HG02571 (cell line): ENCODE results near the gene RAP1GAP.
"Not testable (repeated sequence)": the region's sequence is repeated elsewhere in the genome, so short reads cannot be mapped to it uniquely, and the experiment has no call there.

ENCODE experiments used
- ATAC-seq: cut with Tn5 transposase; IDR thresholded peaks from one replicate; pipeline ENCODE4 v1.9.1; 2021; ENCODE audit warnings: mild to moderate bottlenecking, moderate library complexity; ENCODE audit not compliant: unreplicated experiment

The RAP1GAP gene

GRCh38 chr1:21647431-21648351, 21.5 kb downstream of the RAP1GAP start:
- ATAC-seq, result no peak

- no peak for ATAC-seq
Measured at GRCh38 chr1:21645550-21645949, 23.6 kb downstream of the RAP1GAP start.

- no peak for ATAC-seq
Measured at GRCh38 chr1:21644906-21645305, 24.3 kb downstream of the RAP1GAP start.

GRCh38 chr1:21644348-21644747, 24.8 kb downstream of the RAP1GAP start:
- no peak for ATAC-seq

- no peak for ATAC-seq
Measured at GRCh38 chr1:21643624-21644023, 25.5 kb downstream of the RAP1GAP start.

GRCh38 chr1:21641967-21642739, 27.0 kb downstream of the RAP1GAP start:
- no peak for ATAC-seq

GRCh38 chr1:21641537-21641936, 27.6 kb downstream of the RAP1GAP start:
- no peak for ATAC-seq

GRCh38 chr1:21641076-21641475, 28.1 kb downstream of the RAP1GAP start:
- ATAC-seq, result no peak

- ATAC-seq, result no peak
Measured at GRCh38 chr1:21640653-21641052, 28.5 kb downstream of the RAP1GAP start.

GRCh38 chr1:21639594-21640041, 29.5 kb downstream of the RAP1GAP start:
- ATAC-seq, result no peak

GRCh38 chr1:21638531-21639341, 30.4 kb downstream of the RAP1GAP start:
- ATAC-seq, result no peak

- ATAC-seq, result no peak
Measured at GRCh38 chr1:21637514-21637913, 31.6 kb downstream of the RAP1GAP start.

GRCh38 chr1:21636029-21636428, 33.1 kb downstream of the RAP1GAP start:
- no peak for ATAC-seq

GRCh38 chr1:21634806-21635535, 34.2 kb downstream of the RAP1GAP start:
- no peak for ATAC-seq

GRCh38 chr1:21633992-21634805, 35.0 kb downstream of the RAP1GAP start:
- no peak for ATAC-seq

- no peak for ATAC-seq
Measured at GRCh38 chr1:21633141-21633755, 35.9 kb downstream of the RAP1GAP start.

- ATAC-seq, result no peak
Measured at GRCh38 chr1:21631944-21632887, 36.9 kb downstream of the RAP1GAP start.

GRCh38 chr1:21631590-21631943, 37.6 kb downstream of the RAP1GAP start:
- not testable (repeated sequence) for ATAC-seq
